Stimulated activated CD4-positive, alpha-beta T cell treated with anti-CD3 and anti-CD28 coated beads, Interleukin-1b, Interleukin-23, amount 100 ng/mL, for 1 hour (primary cell): ENCODE results near the gene INO80C.

ENCODE experiments used
- DNase-seq, 2 donors: peaks; one replicate each; pipeline ENCODE4 v3.0.0-alpha.2; 2020; ENCODE audit warnings: low read depth in 2 of 2

INO80C gene, protein sequence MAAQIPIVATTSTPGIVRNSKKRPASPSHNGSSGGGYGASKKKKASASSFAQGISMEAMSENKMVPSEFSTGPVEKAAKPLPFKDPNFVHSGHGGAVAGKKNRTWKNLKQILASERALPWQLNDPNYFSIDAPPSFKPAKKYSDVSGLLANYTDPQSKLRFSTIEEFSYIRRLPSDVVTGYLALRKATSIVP

DNA sequence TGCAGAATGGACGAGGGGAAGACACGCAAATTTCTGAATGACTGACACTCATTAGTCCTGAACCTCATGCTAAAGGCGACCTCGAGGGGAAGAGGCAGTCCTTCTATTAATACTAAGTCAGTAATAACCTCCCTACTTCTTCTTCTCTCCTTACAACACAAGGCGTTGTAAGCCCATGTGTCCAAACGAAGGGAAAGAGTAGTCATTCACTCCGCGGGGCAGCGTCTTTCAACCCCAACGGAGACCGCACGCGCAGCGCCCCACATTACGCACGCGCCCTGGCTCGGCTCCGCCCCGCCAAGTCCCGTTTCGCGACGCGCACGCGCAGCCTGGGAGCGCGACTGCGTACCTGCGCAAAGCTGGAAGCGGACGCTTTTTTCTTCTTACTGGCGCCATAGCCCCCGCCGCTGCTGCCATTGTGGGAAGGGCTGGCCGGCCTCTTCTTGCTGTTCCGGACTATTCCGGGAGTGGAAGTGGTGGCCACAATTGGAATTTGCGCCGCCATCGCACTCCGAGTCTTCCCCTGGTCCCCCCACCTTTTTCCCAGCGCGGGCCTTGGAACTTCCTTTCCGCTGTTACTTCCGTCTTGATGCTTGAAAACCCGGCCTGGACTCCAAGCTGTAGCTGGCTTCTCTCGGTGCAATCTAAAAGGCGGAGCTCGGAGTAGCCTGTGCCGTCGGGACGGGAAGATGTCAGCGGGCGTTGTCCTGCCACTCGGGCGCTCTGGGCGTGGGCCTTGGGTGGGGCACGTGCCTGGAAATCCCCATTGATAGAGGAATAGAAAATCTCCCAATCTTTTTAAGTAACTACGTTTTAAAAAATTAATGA is at the start of gene INO80C:
INO80C (minus strand) TSS at position 591 of the 828 bp plus-strand sequence; CDS start at position 505, 86 bp downstream.
- DNase-seq: peak; percentile 77 to 83

DNA sequence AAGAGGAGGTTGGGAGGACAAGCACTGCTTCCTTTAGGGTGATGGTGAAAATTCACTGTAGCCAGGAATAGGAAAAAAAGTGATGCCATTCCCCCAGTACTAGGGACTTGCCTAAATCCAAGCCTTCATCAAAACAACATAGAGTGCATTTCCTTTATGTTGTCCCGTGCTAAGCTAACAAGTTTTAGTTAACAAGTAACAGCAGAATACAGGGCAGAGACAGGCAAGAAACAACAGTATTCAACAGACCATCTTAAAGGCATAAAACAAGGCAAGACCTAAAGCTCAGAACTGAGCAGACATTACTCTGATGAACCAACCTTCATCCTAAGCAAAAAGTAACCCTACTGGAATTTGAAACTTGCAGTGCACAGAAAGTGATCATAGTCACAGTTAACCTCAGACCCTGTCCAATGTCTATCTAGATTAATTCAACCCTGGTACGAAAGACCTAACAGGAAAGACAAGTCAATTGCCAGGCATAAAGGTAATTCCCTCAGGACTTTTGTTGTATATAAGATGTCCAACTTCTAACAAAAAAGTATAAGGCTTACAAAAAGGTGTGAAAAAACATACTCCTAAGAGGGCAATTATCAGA is 49.3 kb upstream of the INO80C start:
- DNase-seq: no peak

DNA sequence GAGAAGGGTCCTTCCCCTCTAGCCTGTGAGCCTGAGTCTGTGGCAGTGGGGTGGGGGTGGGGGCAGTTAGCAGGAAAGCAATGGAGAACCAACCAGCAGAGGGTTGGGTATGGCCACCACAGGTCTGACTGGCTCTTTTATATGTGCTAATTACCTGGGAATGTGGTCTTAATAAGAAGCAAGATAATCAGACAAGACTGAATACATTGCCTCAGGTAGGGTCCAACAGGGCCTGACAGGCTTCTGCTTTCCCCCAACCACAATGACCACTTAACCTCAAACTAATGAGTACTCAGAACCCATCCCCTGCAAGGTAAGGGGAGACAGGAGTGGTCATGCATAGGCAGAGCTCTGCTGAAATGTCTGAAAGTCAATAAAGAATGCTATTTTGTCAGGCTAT is 44.6 kb upstream of the INO80C start:
- no peak for DNase-seq

DNA sequence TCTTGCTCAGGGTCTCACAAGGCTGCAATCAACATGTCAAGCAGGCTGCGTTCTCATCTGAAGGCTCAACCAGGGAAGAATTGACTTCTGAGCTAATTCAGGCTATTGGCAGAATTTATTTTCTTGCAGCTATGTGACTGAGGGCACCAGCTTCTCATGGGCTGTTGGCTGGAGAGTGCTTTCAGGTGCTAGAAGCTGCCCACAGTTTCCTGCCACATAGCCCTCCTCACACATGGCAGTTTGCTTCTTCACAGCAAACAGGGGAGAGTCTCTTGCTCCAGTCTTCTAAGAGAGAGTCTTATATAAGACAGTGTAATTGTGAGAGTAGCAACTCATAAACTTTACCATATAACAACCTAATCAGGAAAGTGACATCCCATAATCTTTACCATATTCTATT is 37.5 kb upstream of the INO80C start:
- DNase-seq: no peak

DNA sequence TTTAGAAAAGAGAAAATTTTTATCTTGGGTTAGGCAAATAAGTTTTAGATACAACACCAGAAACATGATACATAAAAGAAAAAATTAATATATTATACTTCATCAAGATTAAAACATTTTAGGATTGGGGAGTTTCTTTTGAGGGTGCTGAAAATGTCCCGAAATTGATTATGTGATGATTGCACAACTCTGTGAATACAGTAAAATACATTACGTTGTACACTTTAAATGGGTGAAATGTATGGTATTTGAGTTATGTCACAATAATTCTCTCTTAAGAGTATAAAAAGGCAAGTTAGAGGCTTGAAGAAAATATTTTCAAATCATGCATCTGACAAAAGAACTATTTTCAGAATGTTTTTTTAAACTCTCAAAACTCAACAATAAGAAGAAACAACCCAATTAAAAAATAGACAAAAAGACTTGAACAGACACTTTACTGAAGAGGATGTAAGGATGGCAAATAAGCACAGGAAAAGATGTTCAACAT is 36.2 kb upstream of the INO80C start:
- no peak for DNase-seq

DNA sequence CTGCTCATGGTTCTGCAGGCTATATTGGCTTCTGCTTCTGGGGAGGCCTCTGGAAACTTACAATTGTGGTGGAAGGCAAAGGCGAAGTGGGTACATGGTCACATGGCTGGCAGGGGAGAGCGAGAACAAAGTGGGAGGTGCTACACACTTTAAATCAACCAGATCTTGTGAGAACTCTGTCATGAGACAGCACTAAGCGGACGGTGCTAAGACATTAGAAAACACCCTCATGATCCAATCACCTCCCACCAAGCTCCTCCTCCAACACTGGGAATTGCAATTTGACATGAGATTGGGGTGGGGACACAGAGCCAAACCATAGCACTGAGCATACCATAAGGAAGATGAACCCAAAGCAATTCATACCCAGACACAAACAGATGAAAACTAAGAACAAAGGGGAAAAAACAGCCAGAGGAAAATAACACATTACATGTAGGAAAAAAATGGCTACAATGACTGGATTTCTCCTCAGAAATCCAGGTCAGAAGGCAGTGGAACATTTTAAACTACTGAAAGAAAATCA is 31.1 kb upstream of the INO80C start:
- DNase-seq: no peak

DNA sequence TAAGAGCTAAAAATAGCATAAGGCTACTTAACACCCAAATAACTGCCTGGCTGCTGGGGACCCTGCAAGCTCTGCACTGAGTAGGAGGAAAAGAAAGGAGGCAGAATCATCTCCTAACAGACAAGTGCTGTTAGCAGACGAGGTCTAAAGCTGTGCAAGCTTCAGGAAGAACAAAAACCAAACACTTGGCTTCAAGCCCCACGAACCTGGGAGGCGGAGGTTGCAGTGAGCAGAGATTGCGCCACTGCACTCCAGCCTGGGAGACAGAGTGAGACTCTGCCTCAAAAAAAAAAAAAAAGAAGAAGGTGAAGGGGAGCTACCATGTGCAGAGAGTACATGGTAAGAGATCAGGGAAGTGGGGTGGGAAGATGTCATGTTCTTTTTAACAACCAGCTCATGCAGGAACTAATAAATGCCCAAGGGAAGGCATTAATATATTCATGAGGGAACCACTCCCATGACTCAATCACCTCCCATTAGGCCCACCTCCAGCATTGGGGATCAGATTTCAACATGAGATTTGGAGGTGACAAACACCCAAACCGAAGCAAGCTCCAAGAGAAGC is 28.8 kb upstream of the INO80C start:
- no peak for DNase-seq

DNA sequence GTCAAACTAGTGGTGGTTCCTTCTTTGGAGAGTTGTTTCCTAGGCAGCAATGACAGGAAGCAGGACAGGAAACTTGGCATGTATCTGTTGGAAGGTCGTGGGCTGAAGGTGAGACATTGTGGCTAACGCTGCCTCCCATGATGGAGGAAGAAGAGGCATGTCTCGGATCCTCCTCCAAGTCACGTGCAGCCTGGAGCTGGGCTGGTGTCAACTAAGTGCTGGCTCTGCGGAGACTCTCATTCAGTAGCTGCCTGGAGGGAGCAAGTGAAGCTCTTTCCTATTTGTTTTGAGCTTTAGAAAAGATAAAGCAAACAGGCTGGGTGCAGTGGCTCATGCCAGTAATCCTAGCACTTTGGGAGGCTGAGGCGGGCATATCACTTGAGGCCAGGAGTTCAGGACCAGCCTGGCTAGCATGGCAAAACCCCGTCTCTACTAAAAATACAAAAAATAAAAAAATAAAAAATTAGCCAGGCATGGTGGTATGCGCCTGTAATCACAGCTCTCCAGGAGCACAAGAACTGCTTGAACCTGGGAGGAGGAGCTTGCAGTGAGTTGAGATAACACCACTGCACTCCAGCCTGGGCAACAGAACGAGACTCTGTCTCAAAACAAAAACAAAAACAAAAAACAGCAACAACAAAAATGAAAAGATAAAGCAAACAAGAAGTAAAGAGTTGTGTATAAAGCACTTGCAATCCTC is 28.2 kb upstream of the INO80C start:
- no peak for DNase-seq

DNA sequence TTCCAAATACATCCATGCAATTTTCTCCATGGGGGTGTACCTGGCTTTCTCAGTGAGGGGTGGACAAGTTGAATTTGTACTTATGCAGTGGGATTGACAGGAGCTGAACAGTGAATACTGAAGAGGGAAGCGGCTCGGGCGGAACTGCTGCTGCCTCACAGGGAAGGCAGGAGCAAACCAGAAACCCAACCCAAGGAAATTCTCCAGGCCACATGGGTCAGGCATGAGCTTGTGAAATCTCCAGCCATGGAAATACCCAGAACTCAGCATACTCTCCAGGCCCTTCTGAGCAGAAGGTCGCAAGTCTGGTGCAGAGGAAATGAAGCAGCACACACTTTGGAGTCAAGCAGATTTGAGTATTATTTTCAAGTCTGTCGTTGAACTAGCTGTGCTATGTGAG is 26.5 kb upstream of the INO80C start:
- DNase-seq: no peak

DNA sequence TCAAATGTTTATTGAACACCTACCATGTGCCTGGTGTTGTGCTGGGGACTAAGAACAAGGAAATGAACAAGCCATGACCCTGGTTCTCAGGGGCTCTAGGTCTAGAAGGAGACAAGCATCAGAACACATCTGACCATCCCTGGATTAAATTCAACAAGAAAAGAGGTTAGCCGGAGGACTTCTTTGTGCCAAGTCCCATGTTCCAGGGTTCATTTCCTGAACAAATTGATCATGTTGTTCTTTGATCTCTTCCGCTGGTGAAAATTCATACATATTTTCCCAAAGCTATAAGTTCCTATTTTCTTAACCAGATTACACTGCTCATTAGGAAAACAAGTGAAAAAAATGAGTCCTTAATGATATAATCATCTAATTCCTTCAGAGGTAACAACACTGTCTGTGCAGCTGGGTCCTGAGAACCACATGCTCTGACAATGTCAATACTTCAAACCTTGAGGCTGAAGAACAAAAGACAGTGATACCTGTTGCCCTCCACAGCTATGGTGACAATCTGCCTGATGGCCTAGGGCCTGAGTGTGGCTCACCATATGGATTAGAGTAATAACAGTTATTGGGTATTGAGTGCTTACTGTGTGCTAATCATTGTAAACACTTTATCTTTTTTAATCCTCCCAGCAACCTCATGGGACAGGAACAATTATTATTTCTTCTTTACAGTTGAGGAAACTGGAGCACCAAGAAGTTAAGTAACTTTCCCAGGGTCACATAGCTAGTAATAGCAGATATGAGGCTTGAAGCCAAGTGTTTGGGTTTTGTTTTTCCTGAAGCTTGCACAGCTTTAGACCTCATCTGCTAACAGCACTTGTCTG is 24.6 kb upstream of the INO80C start:
- DNase-seq: no peak

DNA sequence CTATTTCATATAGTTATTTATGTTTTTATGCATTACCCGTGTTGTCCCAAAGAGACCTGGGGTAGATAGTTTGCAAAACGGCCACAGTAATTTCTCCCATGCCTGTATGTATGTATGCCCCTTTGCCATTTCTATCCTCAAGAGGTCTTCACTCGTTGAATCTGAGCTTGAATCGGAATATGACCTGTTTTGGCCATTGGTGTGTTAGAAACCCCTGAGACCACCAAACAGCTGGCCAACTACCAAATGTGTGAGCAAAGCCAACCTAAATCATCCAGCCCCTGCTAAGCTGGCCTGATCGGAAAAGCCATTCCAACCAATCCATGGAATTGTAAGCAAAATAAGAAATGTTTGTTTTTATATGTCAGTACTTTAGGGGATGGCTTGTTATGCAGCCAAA is 23.4 kb upstream of the INO80C start:
- no peak for DNase-seq

DNA sequence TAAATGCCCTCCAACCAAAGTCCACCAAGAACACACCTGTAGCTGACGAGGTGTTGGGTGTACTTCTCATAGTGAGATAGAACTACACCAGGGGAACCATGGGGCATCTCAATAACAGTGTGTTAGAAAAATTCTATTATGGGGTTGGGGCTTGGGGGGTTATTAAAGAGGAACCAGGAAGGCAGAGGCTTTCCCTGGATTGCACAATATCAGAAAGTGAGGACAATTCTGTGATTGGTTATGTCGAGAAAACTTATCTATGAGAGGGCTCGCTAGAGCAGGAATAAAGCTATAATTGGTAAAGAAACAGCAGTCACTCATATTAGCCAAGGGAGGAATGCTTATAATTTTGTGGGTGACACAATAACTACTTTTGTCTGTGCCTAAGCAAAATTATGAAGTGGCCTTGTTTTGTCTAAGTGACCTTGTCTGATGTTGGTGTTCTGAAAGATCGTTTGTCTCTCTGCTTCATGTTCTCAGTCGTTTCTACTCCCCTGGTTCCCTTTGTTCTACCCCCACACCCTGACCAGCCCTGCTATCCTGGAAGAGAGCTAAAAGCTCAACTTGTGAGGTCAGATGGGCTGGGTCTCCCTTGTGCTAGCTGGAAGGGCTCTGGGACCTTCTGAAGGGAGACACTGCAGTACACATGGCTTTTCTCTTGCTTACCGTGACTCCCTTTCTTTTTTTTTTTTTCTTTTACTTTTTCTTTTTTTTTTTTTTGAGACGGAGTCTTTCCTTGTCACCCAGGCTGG is 21.6 kb upstream of the INO80C start:
- no peak for DNase-seq

DNA sequence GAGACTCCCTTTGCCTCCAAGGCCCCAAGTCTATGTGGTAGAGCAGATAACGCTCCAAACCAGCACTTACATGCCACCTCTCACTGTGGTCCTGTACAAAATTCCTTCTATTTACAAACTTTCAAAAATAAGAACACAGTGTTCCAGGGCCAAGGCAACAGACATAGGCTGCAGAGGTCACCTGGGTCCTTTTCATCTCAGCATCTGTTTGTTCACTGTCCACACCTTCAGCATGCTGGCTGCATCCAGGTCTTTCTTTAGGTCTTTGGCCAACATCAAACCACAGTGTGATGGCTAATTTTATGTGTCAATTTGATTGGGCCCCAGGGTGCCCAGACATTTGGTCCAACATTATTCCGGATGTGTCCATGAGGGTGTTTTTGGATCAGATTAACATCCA is 20.0 kb upstream of the INO80C start:
- no peak for DNase-seq

DNA sequence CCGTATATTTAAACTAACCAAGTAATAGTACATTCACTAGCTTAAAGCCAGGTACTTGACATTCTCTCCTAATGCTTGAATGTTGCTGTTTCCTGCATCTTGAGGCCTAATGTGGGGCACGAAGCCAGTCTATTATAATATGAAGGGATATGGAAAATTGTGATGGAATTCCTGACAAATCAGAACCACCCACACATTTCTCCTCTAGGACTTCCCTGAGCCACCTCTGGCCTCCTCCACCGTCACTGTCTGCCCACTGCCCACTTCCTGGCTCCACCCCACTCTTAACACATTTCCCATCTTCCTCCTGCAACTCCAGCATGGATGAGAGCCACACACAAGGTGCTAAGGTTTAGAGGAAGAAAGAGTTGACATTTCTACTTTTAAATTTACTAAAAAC is 19.0 kb upstream of the INO80C start:
- DNase-seq: no peak

DNA sequence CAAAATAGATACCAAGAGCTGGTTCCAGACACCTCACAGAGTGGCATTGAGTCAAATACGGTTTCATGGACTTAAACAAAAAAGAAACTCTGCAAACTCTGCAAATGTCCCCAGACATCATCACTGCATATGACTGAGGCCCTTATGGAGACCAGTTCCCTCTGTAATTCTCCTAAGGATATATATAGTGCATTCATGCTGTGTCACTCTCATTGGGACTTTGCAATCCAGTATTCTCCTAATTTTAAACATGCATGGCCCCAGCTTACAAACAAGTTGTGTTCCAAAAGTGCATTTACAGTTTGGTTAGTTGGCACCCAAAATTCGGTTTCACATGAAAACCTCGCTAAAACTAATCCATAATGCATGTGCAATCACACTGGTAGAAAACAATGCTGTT is 18.6 kb upstream of the INO80C start:
- DNase-seq: no peak

DNA sequence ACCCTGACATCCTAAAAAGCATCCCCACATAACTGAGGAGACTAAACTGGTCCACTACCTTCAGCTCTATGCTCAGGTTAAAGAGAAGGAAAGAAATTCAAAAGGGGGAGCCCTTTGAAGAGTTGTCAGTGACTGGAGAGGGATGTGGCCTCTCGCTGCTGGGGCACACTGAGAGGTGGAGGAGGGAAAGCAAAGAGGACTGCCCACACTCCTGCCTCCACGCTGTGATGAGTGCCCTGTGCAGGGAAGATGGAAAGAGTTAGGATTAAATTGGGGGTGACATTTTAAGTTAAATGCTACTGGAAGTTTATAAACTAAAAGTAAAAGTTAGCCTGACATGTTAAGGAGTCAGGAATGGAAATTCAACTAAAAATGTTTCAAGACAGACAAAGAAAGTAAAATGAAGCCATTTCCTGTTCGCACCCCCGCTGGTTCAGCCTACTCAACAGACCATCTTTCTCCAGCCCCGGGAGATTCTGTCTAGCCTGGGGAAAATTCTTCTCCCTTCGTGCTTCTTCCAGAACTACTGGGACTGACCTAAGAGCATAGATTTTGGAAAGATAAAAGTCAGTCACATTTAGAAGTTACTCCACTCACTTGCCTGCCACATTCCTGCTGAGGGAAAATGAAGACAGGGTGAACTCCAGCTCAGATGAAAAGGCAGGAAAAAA is 17.8 kb upstream of the INO80C start:
- DNase-seq: no peak

DNA sequence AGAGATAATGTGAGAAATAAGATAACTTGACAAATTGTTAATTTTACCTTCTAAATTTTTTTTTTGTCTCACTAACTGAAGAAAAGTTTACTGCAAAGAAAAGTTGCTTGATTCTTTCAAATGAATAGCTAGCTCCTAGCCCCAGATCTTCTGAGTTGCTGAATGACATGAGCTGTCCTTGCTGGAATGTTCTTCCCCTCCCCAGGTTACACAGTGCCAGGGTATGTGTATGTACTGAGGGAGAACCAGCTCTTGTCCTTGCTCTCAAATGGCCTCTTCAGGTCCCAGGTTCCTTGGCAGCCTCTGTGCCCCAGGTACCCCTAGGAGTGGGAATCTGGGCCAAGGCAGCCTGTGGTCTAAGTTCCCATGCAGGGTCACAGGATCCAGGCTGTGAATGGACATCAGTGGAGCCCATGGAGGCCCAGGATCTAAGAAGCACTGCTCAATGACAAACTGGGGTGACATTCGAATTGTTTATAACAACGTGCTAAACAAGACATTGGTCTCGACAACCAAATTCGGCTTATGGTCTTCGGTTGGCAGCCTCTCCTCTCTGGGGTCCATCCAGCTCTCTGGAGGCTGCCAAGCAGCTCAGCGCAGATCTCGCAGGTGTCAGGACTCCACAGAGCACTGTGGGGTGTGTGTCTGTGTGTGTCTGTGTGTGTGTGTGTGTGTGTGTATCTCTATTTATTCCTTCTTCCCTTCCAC is 17.1 kb upstream of the INO80C start:
- DNase-seq: no peak

DNA sequence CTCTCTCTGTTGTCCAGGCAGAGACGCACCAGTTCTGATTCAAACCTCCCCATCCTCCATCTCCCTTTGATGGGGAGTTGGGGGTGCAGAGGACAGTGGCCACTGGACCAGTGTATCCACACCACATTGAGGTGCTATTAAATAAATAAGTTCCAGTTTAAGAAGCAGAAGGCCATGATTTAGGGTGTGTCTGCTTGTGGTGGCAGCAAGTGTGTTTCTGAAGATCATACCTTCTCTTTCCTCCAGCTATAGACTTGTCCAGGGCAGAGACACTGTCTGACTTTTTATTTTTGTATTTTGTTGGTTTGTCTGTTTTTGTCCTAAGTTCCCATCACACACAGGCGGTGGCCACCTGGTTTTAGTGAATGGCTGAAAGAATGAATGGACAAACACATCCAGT is 16.5 kb upstream of the INO80C start:
- DNase-seq: no peak
